GM19240 (cell line): ENCODE results near the gene HADHA.
A peak's percentile ranks its signal among the peaks of the same experiment; 100 is the strongest.
"Not testable (repeated sequence)": the region's sequence is repeated elsewhere in the genome, so short reads cannot be mapped to it uniquely, and the experiment has no call there.

Source experiments
- DNase-seq: peaks from one replicate; pipeline ENCODE4 v3.0.0; 2011; ENCODE audit warnings: low spot score; ENCODE audit not compliant: insufficient read length

The HADHA gene

DNA sequence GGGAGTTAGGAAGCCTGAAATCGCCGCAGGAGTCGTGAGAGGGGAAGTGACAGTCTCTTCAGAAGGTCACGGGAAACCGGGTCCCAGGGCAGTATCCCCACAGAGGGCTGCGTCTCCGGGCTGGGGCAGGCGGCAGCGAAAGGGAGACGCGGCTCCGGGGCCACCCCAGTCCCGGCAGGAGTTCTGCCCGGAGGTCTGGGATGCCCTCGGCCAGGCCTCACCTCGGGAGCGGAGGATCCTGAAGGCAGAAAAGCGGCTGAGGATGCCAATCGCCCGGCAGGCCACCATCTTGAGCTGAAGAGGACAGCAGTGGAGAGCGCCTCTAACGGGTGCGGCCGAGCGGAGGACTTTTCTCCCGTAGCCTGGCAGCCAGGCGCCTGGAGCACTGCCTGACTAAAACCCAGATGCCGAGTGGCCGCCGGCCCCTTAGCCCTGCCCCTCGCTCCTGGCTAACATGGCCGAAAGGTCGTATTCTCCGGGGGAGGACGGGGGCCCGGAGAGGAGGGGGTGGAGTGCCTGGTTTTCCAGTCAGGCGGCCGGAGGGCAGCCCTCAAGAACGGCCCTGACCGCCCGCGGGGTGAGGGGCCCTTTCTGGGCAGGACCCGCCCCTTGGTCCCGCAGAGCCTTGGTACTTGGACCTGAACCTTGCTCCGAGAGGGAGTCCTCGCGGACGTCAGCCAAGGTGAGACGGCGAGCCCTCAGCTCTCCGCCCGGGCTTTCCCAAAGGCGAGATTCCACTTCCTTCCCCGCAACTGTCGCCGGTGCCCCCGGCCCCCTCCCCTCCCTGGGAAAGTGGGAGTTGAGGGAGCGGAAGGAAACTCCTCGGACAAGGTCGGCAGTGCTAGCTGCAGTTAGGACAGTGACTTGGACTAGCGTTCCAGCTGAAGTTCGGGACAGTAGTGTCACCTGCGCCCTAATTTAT lies at the start of gene HADHA, which contains the start of gene HADHB:
TSS of gene HADHA (minus strand) at position 324 of the 922 bp plus-strand sequence. CDS start at position 288, 36 bp downstream.
TSS of gene HADHB (plus strand) at position 631 of the 922 bp plus-strand sequence. CDS start 9,316 bp downstream, outside the sequence.
- DNase-seq = peak; percentile 31

DNA sequence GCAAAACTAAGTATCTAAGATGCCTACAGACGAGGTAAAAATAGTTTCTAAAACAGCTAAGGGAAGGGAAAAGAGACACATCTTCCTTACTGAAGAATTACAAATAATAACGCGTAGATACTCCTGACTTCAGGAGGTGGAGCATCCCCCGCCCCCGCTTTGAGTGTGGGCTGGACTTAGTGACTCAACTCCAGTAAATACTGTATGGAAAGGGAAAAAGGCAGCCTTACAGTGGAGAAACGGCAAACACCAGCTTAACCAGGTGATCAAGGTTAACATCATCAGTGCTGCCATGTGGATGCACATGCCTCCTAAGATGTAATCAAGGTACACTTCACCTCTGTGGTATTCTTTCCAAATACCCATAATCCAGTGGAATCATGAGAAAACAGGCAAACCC lies 48.2 kb upstream of the HADHA start:
- DNase-seq = no peak

DNA sequence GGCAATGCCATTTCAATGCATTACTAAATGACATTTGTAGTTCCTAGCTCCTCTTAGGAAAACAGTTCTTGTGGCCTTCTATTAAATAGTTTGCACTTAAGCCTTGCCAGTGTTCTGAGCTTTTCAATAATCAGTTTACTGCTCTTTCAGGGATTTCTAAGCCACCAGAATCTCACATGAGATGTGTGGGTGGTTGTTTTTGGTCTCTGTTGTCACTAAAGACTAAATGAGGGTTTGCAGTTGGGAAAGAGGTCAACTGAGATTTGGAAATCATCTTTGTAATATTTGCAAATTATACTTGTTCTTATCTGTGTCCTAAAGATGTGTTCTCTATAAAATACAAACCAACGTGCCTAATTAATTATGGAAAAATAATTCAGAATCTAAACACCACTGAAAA lies 45.6 kb upstream of the HADHA start:
- DNase-seq = no peak

DNA sequence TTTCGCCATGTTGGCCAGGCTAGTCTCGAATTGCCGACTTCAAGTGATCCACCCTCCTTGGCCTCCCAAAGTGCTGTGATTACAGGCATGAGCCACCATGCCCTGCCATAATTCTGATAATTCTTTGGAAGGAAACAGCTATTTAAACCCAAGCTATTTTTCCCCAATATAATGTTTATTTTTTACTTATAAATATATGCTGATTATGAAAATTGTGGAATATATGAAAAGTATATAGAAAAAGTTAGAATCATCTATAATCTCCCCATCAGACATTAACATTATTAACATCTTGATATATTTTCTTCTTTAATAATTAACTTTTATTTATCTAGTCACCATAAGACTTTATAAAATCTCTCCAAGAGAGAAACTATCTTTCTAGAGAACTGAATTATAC lies 41.5 kb upstream of the HADHA start:
- no peak for DNase-seq

DNA sequence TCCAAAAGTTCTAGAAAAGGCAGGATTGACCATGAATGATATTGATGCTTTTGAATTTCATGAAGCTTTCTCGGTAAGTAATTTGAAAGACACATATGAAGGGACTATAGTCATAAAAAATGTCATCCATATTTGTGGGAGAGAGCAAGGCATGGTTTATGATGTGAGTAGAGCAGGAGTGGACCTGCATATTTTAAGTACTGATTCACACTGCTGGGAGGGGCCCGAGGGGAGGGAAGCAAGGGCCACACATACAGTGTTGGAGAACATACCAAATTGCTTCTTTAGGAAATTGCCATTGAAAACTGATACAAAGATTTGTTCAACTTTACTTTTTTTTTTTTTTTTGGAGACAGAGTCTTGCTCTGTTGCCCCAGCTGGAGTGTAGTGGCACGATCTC lies 39.7 kb upstream of the HADHA start:
- DNase-seq = no peak

DNA sequence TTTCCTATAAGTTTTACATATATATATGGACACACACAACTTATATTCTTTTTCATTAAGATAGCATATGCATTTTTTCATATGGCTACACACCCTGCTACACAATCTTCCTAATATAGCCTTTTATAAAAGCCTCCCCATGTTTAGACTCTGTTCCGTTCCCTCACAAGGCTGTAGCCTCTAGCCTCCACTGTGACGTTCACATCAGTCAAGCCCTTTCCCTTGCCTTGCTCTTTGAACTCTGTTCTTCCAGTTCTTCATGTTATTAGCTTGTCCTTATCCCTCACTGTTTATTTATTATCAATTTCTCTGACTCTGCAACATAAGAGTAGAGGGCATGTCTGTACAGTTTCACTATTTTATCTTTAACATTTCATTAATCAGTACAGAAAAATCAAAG lies 39.2 kb upstream of the HADHA start:
- DNase-seq = no peak

DNA sequence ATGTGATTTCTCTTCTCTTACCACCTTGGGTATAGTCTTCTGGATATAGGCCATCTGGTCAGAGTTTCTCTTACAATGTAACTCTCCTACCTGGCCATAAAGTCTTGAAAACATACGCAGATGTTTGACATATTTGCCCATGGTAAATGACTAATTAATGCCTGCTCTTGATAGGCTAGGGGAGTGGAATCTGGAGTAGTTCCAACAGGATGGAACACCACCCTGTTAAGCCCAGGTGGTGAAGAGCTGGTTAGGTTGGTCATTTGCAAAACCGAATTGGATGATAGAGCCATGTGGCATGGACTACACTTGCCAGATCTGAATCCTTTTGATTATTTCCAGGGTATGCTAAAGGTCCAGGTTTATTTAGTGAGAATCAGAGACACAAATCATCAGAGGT lies 36.8 kb upstream of the HADHA start:
- no peak for DNase-seq

DNA sequence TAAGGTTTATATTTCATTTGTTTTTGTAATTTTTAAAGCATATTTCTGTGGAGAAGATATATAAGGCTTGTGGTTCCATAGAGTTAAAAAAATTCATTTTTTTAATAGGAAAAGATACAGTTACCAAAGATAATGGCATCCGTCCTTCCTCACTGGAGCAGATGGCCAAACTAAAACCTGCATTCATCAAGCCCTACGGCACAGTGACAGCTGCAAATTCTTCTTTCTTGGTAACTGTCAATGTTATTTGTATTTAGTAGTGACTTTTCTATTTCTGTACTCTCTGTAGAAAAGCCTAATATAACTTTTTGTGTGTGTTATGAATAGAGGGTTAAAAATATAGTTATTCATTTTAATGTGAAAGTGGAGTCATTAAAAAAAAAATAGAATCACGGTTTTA lies 35.5 kb upstream of the HADHA start:
- no peak for DNase-seq

DNA sequence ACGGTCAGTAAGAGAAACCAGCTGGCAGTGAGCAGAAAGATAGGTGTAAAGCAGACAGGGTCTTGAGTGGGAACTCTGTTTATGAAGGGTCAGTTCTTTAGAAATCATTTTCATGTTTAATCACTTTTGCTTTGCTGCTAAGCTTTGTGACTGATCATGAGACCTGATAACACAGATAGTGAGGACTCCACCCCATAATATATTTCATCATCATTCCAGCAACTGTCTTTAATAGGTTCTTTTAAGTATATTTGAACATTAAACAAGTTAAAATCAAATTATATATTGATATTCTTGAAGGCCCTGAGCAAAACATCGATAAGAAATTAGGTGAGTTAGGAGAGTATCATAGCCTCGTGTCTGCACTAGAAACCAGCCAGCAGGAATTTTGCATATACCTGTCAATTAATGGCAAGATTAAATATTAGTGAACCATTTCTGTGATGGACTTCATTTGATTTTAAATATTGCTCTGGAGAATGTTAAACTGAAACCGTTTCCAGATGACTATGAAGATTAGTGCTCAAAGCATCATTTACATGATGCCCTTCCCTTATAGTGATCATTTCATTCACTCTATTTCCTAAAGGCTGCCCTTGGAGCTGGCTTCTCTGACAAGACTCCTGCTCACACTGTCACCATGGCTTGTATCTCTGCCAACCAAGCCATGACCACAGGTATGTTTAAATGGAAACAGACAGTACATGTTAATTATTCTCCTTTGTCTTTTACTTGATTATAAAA lies 32.2 kb upstream of the HADHA start:
- DNase-seq = no peak

DNA sequence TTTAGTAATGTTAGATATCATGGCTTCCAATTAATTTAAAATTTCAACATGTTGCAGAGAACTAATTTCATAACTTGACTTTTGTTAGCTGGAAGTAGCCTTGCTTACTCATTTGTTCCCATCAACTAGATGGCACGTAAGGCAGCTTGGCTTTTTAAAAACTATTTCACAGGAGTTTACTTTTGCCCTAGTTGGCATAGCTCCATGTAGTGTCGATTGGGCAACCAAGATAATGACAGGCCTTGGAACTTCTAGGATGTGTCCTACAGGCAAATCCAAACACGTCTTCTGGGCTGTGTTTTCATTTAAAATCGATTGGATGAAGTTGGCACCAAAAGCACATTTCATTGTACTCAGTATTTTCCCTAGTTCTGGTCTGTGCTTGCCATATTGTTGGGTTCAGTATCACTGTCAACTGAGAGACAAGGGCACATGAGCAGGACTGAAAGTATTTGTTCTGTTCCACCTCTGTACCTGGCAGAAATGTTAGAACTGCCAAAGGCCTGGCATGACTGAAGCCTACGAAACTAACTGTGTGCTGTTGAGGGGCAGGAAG lies 29.7 kb upstream of the HADHA start:
- DNase-seq = no peak

DNA sequence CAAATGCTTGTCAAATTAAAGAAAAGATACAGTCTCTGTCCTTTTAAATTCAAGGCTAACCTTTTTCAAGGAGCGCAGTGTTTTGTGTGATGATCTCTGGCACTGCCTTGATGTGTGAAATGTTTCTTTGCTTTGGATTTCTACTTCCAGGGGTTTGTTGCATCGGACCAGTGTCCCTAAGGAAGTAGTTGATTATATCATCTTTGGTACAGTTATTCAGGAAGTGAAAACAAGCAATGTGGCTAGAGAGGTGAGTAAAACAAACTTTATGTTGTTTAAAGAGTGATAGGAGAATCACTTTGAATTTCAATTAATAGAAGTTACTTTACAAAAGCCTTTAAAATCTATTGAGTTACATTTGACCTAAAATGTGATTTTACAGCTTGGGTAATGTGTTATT lies 29.1 kb upstream of the HADHA start:
- no peak for DNase-seq

DNA sequence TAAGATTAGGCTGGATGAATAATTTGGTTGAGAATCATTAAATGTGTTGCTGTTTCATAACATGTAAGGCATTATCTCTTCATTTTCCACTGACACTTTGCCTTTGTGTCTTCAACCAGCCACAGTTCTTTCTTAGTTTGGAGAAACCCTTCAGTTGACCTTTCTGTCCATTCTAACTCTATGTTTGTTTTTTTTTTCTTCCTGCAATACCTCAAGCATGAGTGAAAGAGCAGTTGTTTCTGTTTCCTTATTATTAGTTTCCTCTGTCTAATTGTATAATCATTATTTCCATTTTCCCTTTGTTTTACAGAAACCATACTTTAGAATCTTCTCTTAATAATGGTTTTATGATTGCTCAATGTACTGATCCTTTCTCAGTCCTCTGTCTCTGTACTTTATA lies 25.9 kb upstream of the HADHA start:
- DNase-seq = no peak

DNA sequence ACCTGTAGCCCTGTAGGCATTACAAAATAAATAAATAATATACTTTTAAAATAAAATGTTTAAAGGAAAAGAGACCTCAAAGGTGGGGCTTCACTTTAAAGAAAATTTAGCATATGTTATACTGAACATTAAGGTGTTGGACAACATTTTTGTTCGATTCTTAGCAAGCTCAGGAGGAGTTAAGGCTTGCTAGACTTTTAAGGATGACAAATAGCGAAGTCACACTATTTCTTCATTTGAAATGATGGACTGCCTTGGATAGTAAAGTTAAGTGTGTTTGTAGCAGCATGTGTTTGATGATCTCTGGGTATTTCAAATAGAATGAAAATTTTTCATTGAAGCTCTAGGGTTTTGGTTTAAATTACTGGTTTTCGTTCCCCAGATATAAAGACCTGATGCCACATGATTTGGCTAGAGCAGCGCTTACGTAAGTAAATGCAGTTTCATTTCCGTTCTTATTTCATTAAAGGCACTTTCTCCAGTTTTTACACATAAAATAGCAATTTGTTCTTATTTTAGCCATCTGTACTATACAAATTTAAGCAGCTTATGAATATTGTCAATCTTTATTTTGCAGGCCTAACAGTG lies 25.2 kb upstream of the HADHA start:
- DNase-seq = no peak

DNA sequence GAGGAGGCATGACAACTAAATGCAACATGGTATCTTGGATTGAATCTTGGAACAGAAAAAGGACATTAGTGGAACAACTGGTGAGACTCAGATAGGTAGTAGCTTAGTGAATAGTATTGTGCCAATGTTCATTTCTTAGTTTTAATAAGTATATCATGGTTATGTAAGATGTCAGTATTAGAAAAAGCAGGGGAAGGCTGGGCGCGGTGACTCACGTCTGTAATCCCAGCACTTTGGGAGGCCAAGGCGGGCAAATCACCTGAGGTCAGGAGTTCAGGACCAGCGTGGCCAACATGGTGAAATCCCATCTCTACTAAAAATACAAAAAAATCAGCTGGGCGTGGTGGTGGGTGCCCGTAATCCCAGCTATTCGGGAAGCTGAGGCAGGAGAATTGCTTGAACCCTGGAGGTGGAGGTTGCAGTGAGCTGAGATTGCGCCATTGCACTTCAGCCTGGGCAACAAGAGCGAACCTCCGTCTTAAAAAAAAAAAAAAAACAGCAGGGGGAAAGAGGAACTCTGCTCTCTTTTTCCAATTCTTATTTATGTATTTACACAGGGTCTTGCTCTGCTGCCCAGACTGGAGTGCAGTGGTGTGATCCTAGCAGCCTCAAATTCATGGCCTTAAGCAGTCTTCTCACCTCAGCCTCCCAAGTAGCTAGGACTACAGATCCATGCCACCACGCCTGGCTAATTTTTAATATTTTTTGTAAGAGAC lies 24.4 kb upstream of the HADHA start:
- DNase-seq = not testable (repeated sequence)

DNA sequence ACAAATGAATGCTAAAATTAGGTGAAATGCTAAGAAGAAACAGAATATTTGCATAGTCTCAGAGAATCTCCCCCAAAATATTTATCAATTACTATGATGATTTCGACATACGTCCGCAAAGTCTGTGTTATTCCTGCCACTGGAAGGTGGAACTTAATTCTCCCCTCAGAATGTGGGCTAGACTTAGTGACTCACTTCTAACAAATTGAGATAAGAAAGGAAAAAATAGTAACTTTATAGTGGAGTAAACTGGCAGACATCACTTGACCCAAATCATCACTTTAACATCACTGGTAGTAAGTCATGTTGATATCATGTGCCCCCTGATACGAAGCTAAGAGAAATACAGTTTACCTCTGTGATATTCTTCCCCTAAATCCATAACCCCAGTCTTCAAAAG lies 23.8 kb upstream of the HADHA start:
- no peak for DNase-seq

DNA sequence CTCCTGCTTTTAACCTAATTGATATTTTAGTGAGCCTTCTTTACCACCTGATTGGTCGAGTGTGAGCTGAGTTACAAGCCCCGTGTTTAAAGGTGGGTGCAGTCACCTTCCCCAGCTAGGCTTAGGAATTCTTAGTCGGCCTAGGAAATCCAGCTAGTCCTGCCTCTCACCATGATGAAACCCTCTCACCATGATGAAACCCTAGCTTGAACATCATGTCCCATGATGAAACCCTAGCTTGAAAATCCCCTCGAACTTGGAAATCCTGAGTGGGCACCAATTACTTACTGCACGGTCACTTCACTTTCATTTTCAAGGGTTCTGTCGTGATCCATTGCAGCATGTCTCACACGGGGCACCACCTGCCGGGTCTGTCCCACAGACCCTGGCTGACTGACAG lies 14.4 kb upstream of the HADHA start:
- DNase-seq = not testable (repeated sequence)

DNA sequence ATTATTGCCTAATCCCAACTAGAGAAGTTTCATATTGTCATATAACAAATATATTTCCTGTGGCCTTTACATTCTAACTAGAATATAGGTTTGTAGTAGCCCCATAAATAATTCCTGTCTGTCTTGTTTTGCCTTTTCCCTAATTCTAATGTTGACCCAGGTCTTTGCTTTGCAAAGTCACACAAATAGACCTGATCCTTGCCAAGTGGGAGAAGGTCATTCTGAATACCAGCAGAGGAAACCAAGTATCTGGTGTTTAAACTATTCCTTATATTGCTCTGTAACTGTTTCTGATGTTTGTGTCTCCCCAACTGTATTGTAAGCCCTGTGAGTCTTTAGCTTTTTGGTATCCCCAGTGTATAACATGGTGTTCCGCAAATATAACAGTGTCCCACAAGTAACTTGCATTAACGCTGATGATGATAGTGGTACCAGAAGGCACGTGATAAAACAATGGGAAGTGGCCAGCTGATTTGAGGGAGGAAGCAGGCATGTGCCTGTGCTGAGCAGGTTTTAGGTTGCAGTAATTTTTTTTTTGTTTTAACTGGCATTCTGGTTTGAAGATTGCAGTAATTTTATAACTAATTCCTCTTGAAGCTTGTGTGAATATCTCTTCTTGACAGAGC lies 11.4 kb upstream of the HADHA start:
- no peak for DNase-seq

DNA sequence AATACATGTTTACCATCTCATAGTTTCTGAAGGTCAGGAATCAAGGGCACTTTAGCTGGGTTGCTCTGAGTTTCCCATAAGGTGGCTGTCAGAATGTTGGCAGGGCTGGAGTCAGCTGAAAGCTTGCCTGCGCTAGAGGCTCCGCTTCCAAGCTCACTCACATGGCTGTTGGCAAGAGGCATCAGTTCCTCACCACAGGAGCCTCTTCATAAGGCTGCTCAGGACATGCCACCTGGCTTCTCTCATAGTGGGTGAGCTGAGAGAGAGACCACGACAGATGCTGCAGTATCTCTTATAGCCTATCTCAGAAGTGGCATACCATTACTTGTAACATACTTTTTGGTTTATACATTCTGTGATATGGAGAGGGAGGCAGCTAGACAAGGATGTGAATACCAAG lies 7.5 kb upstream of the HADHA start:
- no peak for DNase-seq

DNA sequence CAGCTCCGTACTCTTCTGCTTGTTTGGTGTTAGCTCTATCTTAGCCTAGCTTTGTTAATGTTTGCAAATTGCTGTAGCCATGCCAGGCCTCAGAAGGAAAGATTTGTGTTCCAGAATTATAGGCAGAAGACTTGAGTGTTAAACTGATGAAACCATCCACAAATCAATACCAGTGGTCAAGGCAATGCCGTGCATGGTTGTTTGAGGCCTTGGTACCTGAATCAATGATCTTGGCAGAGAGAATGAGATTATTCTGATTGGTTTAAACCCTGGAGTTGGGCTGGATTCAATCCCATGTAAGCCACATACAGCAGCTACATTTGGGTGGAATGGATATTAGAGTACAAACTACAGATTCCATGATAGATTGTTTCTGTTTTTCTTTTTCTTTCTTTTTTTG lies 5.2 kb upstream of the HADHA start:
- DNase-seq = no peak

DNA sequence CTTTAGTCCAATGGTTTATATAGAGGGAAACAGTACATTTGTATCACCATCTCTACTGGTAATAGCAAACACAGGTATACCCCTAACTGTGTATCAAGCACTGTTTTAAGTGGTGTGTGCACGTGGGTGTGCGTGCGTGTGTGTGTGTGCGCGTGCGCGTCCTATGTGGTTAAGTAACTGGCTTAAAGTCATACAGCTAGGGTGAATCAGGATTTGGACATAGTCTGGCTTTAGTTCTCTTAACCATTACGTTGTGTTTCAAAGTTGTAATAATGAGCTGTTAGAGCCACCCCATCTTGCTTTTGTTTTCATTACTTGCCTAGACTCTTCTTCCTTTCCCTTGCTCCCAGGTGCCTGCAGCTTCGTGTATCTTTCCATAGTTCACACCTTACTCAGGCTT lies 2.4 kb upstream of the HADHA start:
- no peak for DNase-seq

DNA sequence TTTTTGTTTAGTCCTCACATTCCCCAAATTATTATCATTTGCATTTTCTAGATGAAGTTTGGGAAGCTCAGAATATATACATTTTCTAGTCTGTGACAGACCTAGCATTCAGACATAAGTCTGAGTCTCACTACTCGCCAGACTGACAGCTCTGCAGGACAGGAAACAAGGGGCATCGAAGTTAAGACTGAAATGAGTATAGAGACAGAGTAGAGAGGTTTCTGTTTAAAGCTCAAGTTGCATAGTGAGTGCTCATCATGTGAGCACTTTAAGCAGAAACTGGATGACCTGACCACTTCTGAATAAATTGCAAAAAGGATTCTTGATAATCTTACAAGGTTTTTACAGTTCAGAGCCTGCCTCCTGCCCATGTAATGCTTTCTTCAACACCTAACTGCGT lies 1.4 kb upstream of the HADHA start:
- DNase-seq = no peak
